A549 treated with Mapracorat at 1 μM for 4 hours (cell line): ENCODE measurements around the gene MYL6B. TPM values are rescaled to one million over a fixed set of nuclear protein-coding genes. Genes with fewer than 3 reads are reported as not detected.

ENCODE experiments used
- total RNA-seq: library from RNA; stranded (reverse); fragments of 200-300 nt; extraction: Qiagen RNA extraction; gene quantifications from 5 replicates; pipeline ENCODE4 v1.2.3, GENCODE V29; 2022

The MYL6B gene
- 78.6 to 81.2 TPM (median 79.0 TPM) in 5 replicates for total RNA-seq

DNA sequence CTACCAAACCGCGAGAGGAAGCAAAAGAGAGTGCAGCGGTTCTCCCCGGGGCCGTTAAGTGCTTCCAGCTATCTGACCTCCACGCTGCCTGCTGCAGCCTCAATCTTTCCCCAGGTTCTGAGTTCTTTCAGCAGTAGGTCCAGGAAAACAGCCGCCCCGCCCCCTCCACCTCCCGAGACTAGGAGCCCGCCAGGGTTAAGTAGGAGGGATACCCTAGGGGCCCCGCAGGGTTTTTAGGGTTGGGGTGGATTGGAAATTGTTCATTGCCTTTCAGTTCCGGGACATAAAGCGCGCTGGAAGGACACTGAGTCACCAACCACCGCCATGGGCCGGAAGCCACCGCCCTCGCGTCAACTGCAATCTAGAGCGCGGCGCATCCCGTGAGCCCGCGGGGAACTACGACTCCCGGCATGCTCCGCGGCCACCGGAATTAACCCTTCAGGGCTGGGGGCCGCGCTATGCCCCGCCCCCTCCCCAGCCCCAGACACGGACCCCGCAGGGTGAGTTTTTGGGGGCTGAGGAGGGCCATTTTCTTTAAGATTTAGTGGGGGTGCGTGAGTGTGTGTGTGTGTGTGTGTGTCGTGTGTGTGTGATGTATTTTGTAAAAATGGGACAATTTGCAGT lies at the start of gene MYL6B:
Gene MYL6B (plus strand): TSS at position 456 of the 624 bp plus-strand sequence. CDS start 1,332 bp downstream, outside the sequence.

DNA sequence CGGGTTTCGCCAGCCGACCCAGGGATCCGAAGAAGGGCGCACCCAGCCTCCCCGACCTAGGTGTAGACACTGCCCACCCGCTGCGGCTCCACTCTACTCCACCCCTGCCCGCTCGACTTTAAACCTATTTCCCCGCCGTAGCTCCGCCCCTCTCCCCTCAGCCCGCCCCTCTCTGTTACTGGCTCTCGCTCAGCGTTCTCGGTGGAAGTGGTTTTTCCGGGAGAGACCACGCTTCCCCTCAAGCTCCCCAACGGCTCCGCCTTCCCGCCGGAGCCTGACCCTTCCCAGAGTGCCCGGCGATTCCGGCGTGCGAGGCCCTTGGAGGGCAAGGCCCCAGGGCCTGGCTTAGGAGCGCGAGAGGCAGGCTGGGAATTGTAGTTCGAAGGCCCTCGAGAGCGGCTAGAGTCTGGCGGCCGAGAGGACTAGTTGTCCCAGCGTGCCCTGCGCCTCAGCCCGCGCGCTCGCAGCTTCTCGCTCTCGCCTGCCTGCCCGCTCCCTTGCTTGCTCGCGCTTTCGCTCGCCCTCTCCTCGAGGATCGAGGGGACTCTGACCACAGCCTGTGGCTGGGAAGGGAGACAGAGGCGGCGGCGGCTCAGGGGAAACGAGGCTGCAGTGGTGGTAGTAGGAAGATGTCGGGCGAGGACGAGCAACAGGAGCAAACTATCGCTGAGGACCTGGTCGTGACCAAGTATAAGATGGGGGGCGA lies 48.1 kb upstream of the MYL6B start, which contains the start of gene PA2G4:
Gene PA2G4 (plus strand): TSS at position 451 of the 706 bp plus-strand sequence. CDS start 179 bp downstream, at position 630.

DNA sequence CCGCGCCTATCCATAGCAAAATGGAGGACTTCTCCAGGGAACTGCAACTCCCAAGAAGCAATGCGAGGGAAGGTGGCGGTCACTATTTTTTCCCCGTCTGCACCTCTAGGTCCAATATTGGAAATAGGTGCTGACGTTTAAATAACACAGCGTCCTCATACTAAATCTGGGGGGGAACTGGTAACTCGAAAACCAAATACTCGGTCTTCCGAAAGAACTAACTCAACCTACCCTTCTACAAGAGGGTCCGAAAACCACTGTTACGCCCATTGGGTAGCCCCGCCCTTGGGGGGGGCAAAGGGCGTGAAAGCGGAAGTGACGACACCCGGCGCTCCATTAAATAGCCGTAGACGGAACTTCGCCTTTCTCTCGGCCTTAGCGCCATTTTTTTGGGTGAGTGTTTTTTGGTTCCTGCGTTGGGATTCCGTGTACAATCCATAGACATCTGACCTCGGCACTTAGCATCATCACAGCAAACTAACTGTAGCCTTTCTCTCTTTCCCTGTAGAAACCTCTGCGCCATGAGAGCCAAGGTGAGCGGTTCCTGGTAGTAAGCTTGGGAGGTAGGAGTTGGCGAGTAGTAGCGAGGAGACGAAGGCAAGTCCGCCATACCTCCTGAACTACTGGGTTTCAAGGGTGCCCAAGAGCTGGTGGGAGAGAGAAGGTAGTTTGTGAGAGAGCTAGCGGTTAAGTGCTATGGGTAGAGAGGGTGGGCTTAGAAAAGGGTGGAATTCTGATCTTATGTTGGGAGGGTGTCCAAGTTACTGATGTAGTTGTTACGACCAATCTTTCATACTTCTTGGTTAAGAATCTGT lies 35.9 kb upstream of the MYL6B start, which contains the start of gene RPL41:
Gene RPL41 (plus strand): TSS at position 367 of the 815 bp plus-strand sequence.

DNA sequence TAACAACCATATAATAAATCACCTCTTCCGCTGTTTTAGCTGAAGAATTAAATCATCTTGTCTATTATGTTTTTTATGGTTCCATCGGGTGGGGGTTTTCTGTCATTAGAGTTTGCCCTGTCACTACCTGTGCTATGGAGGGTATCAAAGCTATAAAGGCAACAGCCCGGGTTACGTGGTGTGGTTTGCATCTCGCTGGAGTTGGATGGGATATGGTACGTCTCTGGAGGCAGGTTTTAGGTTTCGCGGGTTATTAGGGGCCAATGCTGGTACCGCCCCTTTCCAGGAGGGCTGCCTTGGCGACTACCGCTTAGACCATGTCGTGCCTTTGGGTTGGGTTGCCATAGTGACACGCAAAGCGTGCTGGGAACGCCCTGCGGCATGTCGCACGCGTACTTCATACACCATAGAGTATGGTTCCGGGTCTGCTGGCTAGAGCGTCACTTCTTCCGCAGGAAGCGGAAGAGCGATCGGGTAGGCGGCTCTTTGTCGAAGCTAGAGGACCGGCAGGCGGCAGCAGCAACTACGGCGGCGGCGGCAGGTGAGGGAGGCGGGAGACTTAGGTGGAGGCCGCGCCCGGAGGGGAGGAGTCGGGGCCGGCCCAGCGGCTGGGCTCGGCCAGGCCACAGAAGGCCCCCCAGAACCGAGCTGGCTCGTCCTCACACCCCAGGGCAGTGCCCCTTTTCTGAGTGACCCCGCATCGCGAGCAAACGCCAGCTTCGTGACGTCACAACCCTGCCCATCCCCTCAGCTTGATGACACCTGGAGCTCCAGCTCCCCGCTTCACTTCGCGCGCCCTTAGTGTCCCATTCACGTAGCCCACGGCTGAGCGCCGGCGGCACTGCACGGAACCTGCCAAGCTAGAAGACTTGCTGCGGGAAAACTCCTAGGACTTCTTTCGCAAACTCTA lies 34.4 kb upstream of the MYL6B start, which contains the start of gene ZC3H10:
Gene ZC3H10 (plus strand): TSS at position 489 of the 910 bp plus-strand sequence. CDS start 2,297 bp downstream, outside the sequence.

DNA sequence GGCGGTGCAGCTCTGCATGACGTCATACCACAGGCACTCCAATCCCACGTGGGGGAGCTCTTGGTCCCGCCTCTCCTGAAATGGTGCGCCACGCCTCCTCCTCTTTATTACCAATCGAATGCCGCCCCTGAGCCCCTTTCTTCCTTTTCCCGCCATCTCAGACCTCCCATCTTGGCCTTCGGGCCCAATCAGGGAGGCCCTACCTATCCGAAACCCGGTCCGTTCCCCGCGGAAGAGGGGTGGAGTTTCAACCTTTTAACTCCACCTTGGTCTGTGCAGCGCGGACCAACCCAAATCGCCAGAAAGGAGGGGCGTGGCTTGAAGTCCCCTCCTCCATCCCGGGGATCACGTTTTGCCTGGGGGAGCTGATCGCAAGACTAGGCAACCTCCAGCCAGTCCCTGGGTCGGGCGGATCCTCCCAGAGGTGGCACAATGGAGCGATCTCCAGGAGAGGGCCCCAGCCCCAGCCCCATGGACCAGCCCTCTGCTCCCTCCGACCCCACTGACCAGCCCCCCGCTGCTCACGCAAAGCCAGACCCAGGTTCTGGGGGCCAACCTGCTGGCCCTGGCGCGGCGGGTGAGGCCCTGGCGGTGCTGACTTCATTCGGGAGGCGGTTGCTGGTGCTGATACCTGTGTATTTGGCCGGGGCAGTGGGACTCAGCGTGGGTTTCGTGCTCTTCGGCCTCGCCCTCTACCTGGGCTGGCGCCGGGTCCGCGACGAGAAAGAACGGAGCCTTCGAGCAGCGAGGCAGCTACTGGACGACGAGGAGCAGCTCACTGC lies 24.3 kb upstream of the MYL6B start, which contains the start of gene ESYT1:
Gene ESYT1 (plus strand): TSS at position 380 of the 782 bp plus-strand sequence. CDS start 53 bp downstream, at position 433.

DNA sequence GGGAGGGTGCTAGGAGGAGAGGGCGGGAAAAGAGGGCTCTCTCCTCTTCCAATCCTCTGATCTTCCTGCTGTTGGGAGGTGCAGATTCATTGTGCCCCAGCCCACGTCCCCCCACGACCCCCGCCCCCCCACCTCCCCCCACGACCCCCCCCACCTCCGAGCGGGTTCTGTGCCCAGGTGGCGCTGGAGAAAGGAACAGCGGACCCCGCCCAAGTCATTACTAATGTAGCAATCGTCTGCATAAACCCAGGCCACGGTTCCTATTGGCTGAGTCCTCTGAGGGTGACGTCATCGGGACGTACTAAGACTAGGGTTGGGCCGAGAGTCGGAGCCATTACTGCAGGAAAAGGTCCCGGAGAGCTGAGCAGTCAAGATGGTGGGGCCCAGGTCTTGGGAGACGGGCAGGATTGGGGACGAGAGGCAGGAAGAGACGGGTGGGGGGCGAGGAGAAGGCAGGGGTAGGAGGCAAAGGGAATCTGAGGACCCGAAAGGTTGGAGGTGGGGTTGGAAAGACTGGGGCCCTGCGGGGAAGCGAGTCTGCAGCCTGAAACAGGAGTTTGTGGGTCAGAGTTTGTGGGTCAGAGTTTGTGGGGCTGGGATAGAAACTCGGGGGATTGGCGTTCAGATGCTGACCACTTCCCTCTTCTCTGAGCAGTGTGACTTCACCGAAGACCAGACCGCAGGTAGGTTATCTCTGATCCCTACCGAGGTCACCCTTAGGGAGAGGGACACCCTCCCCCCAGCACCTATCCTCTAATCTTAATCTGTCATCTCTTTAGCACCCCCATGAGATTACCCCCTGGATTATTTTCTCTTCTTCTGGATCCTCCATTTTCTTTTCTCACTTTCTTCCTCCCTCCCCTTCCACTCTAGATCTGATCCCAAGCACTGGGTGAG lies 5.9 kb downstream of the MYL6B start, which contains the start of gene MYL6:
Gene MYL6 (plus strand): TSS at position 331 of the 897 bp plus-strand sequence. CDS start 43 bp downstream, at position 374.

DNA sequence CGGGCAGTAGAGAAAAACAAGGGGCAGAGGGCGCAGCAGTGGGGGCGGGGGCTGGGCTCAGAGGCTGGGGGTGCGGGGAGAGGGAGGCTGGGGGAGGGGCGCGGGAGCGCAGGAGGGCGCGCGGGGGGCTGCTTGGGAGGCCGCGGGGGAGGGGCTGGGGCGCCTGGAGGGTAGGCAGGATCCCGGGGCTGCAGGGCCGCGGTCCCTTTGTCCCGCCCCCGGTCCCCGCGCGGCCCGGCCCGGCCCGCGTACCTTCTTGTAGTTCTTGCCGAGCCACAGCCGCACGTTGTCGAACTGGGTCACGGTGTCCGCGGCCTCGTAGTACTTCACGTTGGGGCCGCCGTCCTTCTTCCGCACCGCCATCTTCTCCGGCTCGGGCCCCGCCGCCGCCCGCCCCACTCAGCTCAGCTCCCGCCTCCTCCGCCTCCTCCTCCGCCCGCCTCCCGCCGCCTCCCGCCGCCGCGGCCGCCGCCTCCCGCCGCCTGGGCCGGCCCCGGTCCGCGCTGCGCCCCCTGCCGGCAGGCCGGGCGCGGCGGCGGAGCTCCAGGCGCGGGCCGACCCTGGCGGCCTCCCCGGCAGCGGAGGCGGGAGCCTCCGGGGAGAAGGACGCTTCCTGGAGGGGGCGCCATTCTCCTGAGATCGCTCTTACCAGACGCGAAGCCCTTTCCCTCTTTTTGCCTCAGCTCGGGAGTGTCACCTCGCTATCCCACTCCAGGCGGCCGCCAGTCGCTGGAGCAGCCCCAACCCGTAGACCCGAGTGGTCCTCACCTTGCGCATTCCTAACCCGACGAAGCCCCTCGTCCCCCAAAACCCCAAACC lies 36.9 kb downstream of the MYL6B start, which contains the start of gene SMARCC2:
Gene SMARCC2 (minus strand): TSS at position 385 of the 819 bp plus-strand sequence. CDS start 22 bp downstream, at position 363.

Other genes with a start within 250 kb of the MYL6B start
- gene PYM1, start 224.7 kb upstream of the MYL6B start, total RNA-seq: 38.9 to 43.6 TPM (median 42.0 TPM) in 5 replicates
- 15.1 to 23.2 TPM (median 21.5 TPM) in 5 replicates for gene DGKA, start 221.4 kb upstream of the MYL6B start, total RNA-seq
- 1.1 to 1.5 TPM (median 1.1 TPM) in 5 replicates for gene PMEL, start 186.5 kb upstream of the MYL6B start, total RNA-seq
- gene CDK2, start 185.8 kb upstream of the MYL6B start, total RNA-seq: 46.7 to 61.3 TPM (median 54.7 TPM) in 5 replicates
- 26.2 to 32.9 TPM (median 31.6 TPM) in 5 replicates for gene RAB5B, start 178.5 kb upstream of the MYL6B start, total RNA-seq
- 7.4 to 10.1 TPM (median 9.1 TPM) in 5 replicates for gene SUOX, start 155.3 kb upstream of the MYL6B start, total RNA-seq
- 2.0 to 3.0 TPM (median 2.8 TPM) in 5 replicates for gene IKZF4, start 131.5 kb upstream of the MYL6B start, total RNA-seq
- 669 to 784 TPM (median 751 TPM) in 5 replicates for gene RPS26, start 110.7 kb upstream of the MYL6B start, total RNA-seq
- 1.2 to 2.1 TPM (median 1.9 TPM) in 5 replicates for gene ERBB3, start 72.4 kb upstream of the MYL6B start, total RNA-seq
- 278 to 323 TPM (median 296 TPM) in 5 replicates for gene PA2G4, start 48.0 kb upstream of the MYL6B start, total RNA-seq
- gene RPL41, start 36.0 kb upstream of the MYL6B start, total RNA-seq: 5,582 to 6,195 TPM (median 5,751 TPM) in 5 replicates
- 2.3 to 4.3 TPM (median 3.8 TPM) in 5 replicates for gene ZC3H10, start 34.3 kb upstream of the MYL6B start, total RNA-seq
- gene ESYT1, start 24.3 kb upstream of the MYL6B start, total RNA-seq: 64.8 to 72.3 TPM (median 67.4 TPM) in 5 replicates
- 2,090 to 3,072 TPM (median 2,247 TPM) in 5 replicates for gene MYL6, start 5.8 kb downstream of the MYL6B start, total RNA-seq
- 27.6 to 36.1 TPM (median 33.0 TPM) in 5 replicates for gene SMARCC2, start 36.9 kb downstream of the MYL6B start, total RNA-seq
- 21.8 to 27.4 TPM (median 25.1 TPM) in 5 replicates for gene RNF41, start 69.3 kb downstream of the MYL6B start, total RNA-seq
- 56.6 to 61.3 TPM (median 57.8 TPM) in 5 replicates for gene NABP2, start 71.8 kb downstream of the MYL6B start, total RNA-seq
- not detected in 5 replicates for gene SLC39A5, start 77.5 kb downstream of the MYL6B start, total RNA-seq
- gene ANKRD52, start 105.8 kb downstream of the MYL6B start, total RNA-seq: 33.6 to 47.3 TPM (median 45.6 TPM) in 5 replicates
- 15.2 to 17.4 TPM (median 16.5 TPM) in 5 replicates for gene COQ10A, start 114.4 kb downstream of the MYL6B start, total RNA-seq
- 145 to 174 TPM (median 156 TPM) in 5 replicates for gene CS, start 147.7 kb downstream of the MYL6B start, total RNA-seq
- 120 to 149 TPM (median 142 TPM) in 5 replicates for gene CNPY2, start 163.4 kb downstream of the MYL6B start, total RNA-seq
- gene PAN2, start 181.4 kb downstream of the MYL6B start, total RNA-seq: 10.8 to 22.0 TPM (median 14.5 TPM) in 5 replicates
- gene IL23A, start 186.3 kb downstream of the MYL6B start, total RNA-seq: 0.22 to 0.64 TPM (median 0.33 TPM) in 5 replicates
- gene STAT2, start 207.5 kb downstream of the MYL6B start, total RNA-seq: 9.5 to 13.7 TPM (median 12.0 TPM) in 5 replicates
- gene APOF, start 210.3 kb downstream of the MYL6B start, total RNA-seq: not detected in 5 replicates